ENCODE results near the gene SLC22A7.
"Not testable (repeated sequence)": the region's sequence is repeated elsewhere in the genome, so short reads cannot be mapped to it uniquely, and the experiment has no call there.

Gene SLC22A7

GRCh38 chr6:43351951-43352350, 53.9 kb downstream of the SLC22A7 start:
- not testable (repeated sequence) for DNase-seq

All from NCI-H446 treated with DMSO at 0.1 percent for 48 hours (cell line).